SK-N-DZ (cell line): ENCODE results near the gene ARFRP1.
A peak's percentile ranks its signal among the peaks of the same experiment; 100 is the strongest.

Experiments used
- DNase-seq: peaks from one replicate; pipeline ENCODE4 v3.0.0-alpha.2; 2015; ENCODE audit warnings: low spot score

ARFRP1 gene

DNA sequence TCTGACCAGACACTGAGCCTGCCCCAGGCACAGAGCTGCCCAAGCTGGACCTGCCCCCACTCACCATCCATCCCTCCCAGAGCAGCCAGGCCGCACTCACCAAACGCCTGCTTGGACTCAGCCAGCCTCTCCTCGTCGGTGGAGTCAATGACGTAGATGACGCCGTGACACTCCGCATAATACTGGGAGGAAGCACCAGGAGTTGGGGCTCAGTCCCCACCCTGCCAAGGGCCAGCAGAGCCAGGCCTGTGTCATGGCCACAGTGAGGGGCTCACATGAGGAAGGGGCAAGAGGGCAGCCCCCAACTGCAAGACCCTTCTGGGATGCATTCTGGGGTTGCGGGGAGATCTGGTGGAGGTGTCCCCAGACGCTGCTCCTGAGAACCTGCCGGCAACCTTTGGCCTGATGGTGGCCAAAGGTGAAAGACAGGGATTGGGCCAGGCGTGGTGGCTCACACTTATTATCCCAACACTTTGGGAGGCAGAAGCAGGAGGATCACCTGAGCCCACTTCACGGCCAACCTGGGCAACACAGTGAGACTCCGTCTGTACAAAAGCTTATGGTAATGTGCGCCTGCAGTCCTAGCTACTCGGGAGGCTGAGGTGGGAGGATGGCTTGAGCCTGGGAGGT is 5.6 kb downstream of the ARFRP1 start:
- DNase-seq, result peak; percentile 21

DNA sequence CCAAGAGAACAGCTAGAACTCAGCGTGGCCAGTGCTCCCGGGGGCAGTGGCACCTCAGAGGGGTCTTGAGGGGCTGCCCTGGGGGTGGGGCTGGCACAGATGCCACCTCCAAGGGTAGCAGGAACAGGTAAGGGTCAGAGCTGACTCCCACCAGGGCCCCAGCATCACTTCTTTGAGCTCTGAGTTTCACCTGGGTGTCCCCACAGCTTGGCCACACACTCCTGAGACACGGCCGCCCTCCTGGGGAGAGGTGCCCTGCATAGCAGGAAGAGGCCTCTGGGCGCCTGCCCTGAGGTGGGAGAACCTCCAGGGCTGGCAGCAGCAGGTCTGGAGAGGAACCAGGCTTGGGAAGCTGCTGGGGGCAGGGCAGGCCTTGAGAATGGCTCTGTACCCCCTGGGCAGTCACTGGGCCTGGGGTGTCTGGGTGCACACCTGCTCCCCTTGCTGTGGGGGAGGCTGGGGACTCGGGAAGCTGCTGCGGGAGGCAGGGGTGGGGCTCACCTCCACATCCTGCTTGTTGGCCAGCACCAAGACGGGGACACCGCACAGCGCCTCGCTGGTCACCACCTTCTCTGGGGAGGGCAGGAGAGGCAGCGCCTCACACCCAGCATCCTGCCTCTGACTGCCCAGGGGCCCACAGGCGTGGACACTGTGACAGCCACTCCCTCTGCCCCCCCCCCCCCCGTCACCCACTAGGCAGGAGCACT is 6.3 kb downstream of the ARFRP1 start:
- no peak for DNase-seq

DNA sequence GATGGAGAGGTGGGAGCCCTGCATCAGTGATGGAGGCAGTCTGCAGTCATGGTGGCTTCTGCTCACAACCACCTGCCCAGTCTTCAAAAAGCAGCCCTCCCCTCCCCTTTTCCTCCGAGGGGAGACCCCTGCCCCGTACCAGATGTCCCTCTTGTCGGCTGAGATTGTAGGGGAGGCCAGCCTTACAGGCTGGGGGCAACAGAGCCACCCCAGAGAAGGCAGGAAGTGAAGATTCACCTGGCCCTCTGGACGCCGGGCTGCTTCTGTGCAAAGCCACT is 6.8 kb downstream of the ARFRP1 start:
- no peak for DNase-seq

DNA sequence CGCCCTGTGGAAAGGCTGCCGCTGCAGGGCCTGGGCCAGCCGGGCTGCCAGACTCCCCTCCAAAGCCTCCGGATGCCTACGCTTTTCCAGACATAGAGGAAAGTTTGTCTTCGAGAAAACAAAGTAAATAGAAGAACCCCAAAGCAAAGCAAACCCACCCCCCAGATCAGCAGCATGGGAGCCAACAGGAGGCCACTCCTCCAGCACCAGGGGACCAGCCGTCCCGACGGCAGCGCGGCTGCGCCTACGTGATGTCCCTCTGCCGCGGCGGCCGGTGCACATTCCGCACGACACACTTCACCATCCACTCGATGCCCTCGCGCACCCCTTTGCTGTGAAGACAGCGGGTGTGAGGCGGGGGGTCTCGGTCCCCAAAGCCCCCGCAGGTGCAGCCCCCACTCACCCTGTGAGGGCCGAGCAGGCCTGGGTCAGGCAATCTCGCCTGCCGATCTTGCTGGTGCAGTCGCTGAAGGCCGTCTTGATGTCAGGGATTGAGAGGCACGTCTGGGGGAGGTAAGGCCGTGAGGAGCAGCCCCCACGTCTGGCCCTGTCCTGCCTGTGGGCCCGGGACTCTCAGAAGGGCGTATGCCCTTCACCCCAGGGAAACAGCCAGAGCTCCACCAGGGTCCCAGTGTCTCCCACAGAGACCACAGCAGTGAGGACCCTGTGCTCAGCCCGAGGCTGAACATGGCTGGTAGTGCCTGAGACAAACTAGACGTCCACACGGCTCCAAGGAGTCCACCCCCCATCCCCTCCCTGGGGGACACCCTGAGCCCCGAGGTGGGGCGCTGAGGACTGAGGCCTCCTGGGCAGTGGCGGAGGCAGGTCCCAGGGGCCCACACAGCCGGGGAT is 7.4 kb downstream of the ARFRP1 start:
- peak; percentile 71 for DNase-seq

DNA sequence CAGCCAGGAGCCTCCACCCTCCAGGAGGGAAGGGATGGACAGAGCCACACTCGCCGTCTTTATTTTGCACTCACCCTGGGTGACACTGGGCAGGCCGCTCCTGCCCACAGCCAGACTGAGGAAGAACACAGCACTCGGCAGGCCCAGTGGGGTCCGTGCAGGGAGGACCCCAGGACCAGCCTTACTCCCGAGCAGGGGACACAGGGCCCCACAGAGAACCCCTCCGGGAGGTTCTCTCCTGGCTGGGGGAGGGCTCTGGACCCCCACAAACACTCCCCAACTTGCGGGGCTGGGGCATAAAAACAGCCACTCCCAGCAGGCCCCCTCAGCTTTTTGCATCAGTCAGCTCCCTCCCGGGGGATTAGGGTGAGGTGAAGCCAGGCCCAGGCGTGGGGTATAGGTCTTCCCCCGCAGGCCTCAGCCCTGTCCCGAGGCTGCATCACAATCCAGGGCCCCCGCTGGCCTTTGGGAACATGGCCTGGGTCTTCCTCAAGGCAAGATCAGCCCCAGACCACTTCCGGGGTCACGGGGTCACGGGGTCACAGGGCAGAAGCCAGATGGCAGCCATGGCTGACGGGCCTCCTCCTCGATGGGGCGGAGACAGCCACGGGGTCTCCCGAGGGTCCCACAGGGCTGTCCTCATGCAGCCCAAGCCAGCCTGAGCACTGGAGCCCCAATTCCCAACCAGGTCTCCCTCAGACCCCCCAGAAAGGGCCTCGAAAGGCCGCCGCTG is 8.1 kb downstream of the ARFRP1 start:
- peak; percentile 88 for DNase-seq

DNA sequence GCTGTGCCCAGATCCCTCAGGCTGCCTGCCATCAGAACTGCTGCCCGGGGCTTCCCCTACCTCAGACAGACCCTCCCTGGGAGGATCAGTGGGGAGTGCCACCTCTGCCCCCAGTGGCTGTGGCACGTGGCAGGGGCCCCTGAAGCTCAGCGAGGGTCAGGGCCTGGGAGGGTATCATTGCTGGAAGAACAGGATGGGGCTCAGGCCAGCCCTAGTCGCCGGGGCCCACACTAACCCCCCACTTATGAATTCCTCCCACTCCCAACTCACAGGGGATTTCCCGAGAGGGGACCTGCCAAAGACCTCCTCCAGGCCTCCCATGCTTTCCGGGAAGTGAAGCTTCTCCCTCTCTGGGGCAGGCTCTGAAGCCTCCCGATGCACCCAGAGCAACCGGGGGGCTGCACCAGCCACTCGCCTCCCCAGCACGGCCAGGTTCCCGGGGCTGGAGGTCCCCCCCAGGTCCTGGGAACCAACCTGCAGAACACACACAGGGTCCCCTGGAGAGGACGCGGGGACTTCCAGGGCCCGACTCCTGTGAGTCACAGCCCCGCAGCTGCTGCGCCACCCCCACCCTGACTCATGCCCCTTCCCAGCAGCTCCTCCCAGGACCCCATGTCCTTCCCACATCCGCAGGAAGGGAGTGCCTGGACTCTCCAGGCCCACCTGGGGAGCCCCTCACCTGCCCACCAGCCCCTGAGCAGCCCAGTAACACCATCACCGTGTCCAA is 8.9 kb downstream of the ARFRP1 start:
- no peak for DNase-seq

DNA sequence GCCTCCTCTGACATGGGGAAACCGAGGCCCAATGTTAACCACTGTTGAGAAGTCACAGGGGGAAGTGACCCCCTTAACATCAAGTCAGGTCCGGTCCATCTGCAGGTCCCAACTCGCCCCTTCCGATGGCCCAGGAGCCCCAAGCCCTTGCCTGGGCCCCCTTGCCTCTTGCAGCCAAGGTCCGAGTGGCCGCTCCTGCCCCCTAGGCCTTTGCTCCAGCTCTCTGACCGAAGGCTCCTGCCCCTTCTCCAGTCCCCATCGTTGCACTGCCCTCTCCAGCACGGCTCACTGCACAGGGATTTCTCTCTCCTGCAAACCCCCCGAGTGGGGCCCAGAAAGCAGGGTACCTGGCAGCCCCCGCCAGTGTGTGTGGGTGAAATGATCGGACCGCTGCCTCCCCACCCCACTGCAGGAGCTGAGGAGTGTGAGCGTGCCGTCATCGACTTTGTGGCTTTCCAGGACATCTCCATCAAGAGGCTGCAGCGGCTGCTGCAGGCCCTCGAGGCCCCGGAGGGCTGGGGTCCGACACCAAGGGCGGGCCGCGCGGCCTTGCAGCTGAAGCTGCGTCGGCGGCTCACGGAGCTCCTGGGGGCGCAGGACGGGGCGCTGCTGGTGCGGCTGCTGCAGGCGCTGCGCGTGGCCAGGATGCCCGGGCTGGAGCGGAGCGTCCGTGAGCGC is 9.8 kb downstream of the ARFRP1 start:
- DNase-seq, result peak; percentile 67

DNA sequence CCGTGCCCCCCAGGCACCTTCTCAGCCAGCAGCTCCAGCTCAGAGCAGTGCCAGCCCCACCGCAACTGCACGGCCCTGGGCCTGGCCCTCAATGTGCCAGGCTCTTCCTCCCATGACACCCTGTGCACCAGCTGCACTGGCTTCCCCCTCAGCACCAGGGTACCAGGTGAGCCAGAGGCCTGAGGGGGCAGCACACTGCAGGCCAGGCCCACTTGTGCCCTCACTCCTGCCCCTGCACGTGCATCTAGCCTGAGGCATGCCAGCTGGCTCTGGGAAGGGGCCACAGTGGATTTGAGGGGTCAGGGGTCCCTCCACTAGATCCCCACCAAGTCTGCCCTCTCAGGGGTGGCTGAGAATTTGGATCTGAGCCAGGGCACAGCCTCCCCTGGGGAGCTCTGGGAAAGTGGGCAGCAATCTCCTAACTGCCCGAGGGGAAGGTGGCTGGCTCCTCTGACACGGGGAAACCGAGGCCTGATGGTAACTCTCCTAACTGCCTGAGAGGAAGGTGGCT is 10.4 kb downstream of the ARFRP1 start:
- no peak for DNase-seq

DNA sequence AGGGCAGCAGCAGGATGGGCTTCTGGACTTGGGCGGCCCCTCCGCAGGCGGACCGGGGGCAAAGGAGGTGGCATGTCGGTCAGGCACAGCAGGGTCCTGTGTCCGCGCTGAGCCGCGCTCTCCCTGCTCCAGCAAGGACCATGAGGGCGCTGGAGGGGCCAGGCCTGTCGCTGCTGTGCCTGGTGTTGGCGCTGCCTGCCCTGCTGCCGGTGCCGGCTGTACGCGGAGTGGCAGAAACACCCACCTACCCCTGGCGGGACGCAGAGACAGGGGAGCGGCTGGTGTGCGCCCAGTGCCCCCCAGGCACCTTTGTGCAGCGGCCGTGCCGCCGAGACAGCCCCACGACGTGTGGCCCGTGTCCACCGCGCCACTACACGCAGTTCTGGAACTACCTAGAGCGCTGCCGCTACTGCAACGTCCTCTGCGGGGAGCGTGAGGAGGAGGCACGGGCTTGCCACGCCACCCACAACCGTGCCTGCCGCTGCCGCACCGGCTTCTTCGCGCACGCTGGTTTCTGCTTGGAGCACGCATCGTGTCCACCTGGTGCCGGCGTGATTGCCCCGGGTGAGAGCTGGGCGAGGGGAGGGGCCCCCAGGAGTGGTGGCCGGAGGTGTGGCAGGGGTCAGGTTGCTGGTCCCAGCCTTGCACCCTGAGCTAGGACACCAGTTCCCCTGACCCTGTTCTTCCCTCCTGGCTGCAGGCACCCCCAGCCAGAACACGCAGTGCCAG is 11.0 kb downstream of the ARFRP1 start, which contains the start of gene TNFRSF6B:
Gene TNFRSF6B, plus strand, starts transcription at position 25 of the 729 bp plus-strand sequence. Its CDS starts 116 bp downstream, at position 141.
- no peak for DNase-seq

DNA sequence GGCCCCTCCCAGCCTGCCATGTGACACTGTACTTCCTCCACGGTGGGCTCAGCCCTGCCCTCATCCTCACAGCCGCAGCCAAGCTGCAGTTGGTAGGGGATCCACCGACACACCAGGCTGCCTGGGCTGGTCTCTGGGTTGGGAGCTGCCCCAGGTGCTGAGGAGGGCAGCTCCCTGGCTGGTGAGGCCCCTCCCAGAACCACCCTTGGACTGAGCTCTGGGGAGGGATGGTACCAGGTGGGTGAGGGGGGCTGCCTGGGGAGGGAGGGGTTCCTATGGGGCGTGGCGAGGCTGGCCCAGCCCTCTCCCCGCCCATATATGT is 11.5 kb downstream of the ARFRP1 start:
- no peak for DNase-seq

DNA sequence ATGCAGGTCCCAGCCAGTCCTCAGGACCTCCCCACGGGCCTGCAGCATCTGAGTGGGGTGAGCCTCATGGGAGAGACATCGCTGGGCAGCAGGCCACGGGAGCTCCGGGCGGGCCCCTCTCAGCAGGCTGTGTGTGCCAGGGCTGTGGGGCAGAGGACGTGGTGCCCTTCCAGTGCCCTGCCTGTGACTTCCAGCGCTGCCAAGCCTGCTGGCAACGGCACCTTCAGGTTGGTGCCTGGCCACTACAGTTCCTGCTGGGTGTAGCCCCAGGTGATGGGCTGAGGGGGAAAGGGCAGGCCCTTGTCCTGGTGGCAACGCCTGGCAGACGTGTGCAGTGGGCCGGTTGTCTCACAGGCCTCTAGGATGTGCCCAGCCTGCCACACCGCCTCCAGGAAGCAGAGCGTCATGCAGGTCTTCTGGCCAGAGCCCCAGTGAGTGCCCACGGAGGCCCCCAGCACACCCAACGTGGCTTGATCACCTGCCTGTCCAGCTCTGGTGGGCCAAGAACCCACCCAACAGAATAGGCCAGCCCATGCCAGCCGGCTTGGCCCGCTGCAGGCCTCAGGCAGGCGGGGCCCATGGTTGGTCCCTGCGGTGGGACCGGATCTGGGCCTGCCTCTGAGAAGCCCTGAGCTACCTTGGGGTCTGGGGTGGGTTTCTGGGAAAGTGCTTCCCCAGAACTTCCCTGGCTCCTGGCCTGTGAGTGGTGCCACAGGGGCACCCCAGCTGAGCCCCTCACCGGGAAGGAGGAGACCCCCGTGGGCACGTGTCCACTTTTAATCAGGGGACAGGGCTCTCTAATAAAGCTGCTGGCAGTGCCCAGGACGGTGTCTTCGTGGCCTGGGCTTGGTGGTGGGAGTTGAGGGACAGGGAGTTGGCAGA is 12.1 kb downstream of the ARFRP1 start:
- DNase-seq, result no peak

DNA sequence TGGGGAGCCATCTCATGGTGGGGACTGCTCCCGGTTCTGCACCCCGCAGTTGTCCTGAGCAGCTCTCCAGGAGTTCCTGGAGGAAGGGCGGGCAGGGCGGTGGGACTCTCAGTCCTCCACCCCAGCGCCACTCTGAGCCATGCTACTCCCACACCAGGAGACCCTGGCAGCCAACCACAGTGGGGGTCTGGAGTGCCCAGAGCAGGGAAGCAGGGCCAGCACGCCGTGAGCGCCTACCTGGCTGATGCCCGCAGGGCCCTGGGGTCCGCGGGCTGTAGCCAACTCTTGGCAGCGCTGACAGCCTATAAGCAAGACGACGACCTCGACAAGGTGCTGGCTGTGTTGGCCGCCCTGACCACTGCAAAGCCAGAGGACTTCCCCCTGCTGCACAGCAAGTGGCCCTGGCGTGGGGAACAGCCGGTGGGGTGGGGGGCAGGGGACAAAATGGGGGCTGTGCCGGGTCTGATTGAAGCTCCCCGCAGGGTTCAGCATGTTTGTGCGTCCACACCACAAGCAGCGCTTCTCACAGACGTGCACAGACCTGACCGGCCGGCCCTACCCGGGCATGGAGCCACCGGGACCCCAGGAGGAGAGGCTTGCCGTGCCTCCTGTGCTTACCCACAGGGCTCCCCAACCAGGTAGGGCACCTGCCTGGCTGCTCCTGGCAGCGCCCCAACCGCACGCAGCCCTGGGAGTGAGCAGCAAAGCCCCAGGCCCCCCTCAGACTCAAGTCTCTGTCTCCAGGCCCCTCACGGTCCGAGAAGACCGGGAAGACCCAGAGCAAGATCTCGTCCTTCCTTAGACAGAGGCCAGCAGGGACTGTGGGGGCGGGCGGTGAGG is 13.0 kb downstream of the ARFRP1 start:
- DNase-seq, result no peak

DNA sequence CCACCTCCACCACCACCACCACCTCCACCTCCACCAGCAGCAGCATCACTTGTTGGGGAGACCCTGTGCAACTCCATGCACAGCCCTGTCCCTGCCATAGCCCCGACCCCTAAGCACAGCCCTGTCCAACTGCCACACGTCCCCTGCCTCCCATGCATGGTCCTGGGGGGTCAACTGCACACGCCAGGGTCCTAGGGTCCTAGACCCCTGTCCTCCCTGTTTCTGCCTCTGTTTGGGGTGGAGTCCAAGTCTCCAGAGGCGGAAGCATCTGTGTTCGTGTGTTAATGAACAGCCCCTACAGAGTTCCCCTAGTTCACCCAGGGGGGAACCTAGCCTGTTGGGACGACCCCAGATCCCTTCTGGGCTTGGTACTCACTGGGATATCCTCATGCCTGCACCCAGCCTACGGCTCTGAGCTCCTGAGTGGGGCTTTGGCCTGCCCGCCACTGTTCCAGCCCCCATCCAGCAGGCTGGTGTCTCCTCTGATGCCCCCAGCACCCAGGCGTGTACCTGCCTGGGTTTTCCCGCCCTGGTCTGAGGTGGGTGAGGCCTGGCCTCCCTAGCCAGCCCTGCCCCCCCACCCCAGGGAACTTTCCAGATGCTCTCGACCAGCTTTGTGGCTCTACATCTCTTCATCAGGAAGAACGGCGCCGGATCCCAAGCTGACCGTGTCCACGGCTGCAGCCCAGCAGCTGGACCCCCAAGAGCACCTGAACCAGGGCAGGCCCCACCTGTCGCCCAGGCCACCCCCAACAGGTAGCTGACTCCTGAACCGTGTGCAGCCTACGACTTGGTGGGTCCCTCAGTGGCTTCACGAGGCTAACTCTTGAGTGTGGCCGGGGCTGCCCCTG is 13.8 kb downstream of the ARFRP1 start:
- DNase-seq, result no peak

DNA sequence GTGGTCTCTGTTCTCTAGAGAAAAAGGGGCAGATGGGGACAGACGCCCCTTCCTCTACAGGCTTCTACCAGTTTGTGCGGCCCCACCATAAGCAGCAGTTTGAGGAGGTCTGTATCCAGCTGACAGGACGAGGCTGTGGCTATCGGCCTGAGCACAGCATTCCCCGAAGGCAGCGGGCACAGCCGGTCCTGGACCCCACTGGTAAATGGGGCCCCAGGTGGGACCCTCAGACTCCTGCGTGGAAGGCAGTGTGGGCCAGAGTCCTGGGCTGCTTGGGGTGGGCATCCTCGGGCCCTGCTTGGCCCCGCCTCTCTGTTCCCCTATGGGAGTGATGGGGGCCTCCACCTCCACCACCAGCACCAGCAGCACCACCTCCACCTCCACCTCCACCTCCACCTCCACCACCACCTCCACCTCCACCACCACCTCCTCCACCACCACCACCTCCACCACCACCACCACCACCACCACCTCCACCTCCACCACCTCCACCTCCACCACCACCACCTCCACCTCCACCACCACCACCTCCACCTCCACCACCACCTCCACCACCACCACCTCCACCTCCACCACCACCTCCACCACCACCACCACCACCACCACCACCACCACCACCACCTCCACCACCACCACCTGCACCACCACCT is 14.6 kb downstream of the ARFRP1 start:
- no peak for DNase-seq

DNA sequence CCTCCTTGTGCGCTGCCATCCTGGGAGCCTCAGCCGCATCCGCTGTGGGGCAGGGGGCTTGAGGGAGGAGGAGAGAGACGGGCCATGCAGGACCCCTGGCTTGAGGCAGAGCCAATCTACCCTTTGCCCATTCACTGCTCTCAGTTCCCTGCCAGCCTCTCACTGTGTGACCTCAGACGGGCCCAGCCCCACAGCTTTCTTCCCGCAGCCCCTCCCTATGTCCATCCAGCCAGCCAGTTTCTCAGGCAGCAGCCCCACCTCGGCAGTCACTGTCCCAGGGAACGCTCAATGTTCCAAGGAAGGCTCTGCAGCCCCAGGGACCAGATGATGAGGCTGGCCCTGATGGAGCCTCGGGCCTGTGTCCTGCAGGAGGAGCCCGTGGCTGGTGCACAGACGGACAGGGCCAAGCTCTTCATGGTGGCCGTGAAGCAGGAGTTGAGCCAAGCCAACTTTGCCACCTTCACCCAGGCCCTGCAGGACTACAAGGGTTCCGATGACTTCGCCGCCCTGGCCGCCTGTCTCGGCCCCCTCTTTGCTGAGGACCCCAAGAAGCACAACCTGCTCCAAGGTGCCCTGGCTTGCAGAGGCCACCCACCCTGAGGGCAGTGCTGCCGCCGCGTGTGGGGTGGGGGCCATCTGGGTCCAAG is 15.2 kb downstream of the ARFRP1 start:
- no peak for DNase-seq
